H1 (cell line): ENCODE measurements around the gene ENAH. TPM values are rescaled to one million over a fixed set of nuclear protein-coding genes. Genes with fewer than 3 reads are reported as not detected.

Experiments
- CTCF ChIA-PET: fragments of 300-600 bp; sonication (Branson Sonifier 250); formaldehyde crosslinking; loops from one replicate; lab custom pipeline; 2021; ENCODE audit not compliant: partially characterized antibody; lab: Charles Lee
- POLR2A ChIA-PET: fragments of 300-600 bp; sonication (Branson Sonifier 250); formaldehyde crosslinking; loops from one replicate; lab custom pipeline; 2021; ENCODE audit warnings: inconsistent platforms; ENCODE audit not compliant: partially characterized antibody; lab: Charles Lee
- DNase-seq, 2 experiments: peaks; one replicate each; pipeline versions ENCODE4 v3.0.0 to v3.0.0-alpha.2; 2010 to 2022; ENCODE audit warnings: low spot score in 2 of 2, low read depth in 1 of 2, mixed read lengths in 1 of 2
- FAIRE-seq: peaks from 2 replicates; lab custom pipeline; 2011; peaks lifted over from hg19 to GRCh38; lab: Jason Lieb, UNC
- H2AFZ ChIP-seq: 2 replicates; pipeline ENCODE4 v1.8.1; 2012; ENCODE audit warnings: low read length, inconsistent platforms
- H2AK5ac ChIP-seq: 2 replicates; pipeline ENCODE4 v1.6.1; 2013; ENCODE audit warnings: low read depth, low read length
- H2BK120ac ChIP-seq: replicated peaks from 2 replicates; pipeline ENCODE3; 2013; ENCODE audit warnings: low read depth, low read length, inconsistent platforms
- H2BK12ac ChIP-seq: 2 replicates; pipeline ENCODE4 v1.6.1; 2013; ENCODE audit warnings: low read depth, low read length
- H2BK15ac ChIP-seq: 2 replicates; pipeline ENCODE4 v1.6.1; 2013; ENCODE audit warnings: low read length
- H2BK20ac ChIP-seq: 2 replicates; pipeline ENCODE4 v1.6.1; 2013; ENCODE audit warnings: low read length
- H2BK5ac ChIP-seq: 2 replicates; pipeline ENCODE4 v1.6.1; 2013; ENCODE audit warnings: low read depth, low read length
- H3K14ac ChIP-seq: 2 replicates; pipeline ENCODE4 v1.6.1; 2013; ENCODE audit warnings: inconsistent platforms; ENCODE audit not compliant: insufficient read length
- H3K18ac ChIP-seq: 2 replicates; pipeline ENCODE4 v1.6.1; 2013; ENCODE audit warnings: low read length; ENCODE audit errors: extremely low read depth
- H3K23ac ChIP-seq: 2 replicates; pipeline ENCODE4 v1.6.1; 2013; ENCODE audit warnings: inconsistent platforms; ENCODE audit not compliant: insufficient read length
- H3K23me2 ChIP-seq: 2 replicates; pipeline ENCODE4 v1.6.1; 2013; ENCODE audit warnings: low read depth, low read length
- H3K27ac ChIP-seq: 2 replicates; pipeline ENCODE4 v1.6.1; 2011; ENCODE audit warnings: low read depth, low read length, inconsistent platforms
- H3K27me3 ChIP-seq, 4 experiments: replicated peaks in 1 of 4; 1 replicate in 1 of 4; 2 replicates in 3 of 4; pipeline versions ENCODE4 v1.6.1 to v1.8.1; 2011 to 2013; ENCODE audit warnings: low read length in 3 of 4, mild to moderate bottlenecking in 3 of 4, inconsistent platforms in 2 of 4, mixed read lengths in 2 of 4, moderate library complexity in 1 of 4; ENCODE audit not compliant: control insufficient read depth in 3 of 4, insufficient read depth in 3 of 4; ENCODE audit errors: extremely low read depth in 1 of 4
- H3K36me3 ChIP-seq, 4 experiments: 2 replicates each; pipeline versions ENCODE4 v1.6.1 to v1.8.1; 2011 to 2013; ENCODE audit warnings: mild to moderate bottlenecking in 4 of 4, low read length in 3 of 4, moderate library complexity in 2 of 4, control low read depth in 1 of 4, inconsistent platforms in 1 of 4; ENCODE audit not compliant: insufficient read depth in 4 of 4, control insufficient read depth in 2 of 4
- H3K4ac ChIP-seq: replicated peaks from 2 replicates; pipeline ENCODE3; 2013; ENCODE audit warnings: low read length, low read depth, mixed read lengths, inconsistent platforms; ENCODE audit not compliant: insufficient read length
- H3K4me1 ChIP-seq, 4 experiments: replicated peaks in 1 of 4; 1 replicate in 1 of 4; 2 replicates in 3 of 4; pipeline versions ENCODE4 v1.6.1 to v1.8.1; 2011 to 2013; ENCODE audit warnings: low read length in 3 of 4, inconsistent platforms in 2 of 4, mixed read lengths in 1 of 4; ENCODE audit not compliant: insufficient read depth in 4 of 4, control insufficient read depth in 3 of 4
- H3K4me2 ChIP-seq, 2 experiments: 2 replicates each; pipeline versions ENCODE4 v1.6.1 to v1.8.1; 2011 to 2013; ENCODE audit warnings: low read depth in 2 of 2, low read length in 2 of 2, control low read depth in 1 of 2, inconsistent platforms in 1 of 2, mild to moderate bottlenecking in 1 of 2; ENCODE audit not compliant: insufficient read depth in 1 of 2
- H3K4me3 ChIP-seq, 4 experiments: fragments of 200-600, 300-600 bp in 1 of 4; sonication (generic), shearing (Covaris generic), sonication (Bioruptor Twin) in 1 of 4; 2 replicates each; pipeline versions ENCODE4 v1.5.1 to v1.8.1; 2011 to 2016; ENCODE audit warnings: low read length in 4 of 4, low read depth in 3 of 4, control low read depth in 2 of 4, inconsistent platforms in 2 of 4, mild to moderate bottlenecking in 2 of 4, mixed read lengths in 1 of 4, moderate library complexity in 1 of 4; ENCODE audit not compliant: insufficient read depth in 2 of 4; ENCODE audit errors: extremely low read depth in 1 of 4
- H3K56ac ChIP-seq: replicated peaks from 2 replicates; pipeline ENCODE3; 2013; ENCODE audit warnings: low read depth, mild to moderate bottlenecking, mixed read lengths, low read length, inconsistent platforms; ENCODE audit not compliant: insufficient read length
- H3K79me1 ChIP-seq: 2 replicates; pipeline ENCODE4 v1.6.1; 2013; ENCODE audit warnings: low read depth, low read length, control low read depth
- H3K79me2 ChIP-seq, 2 experiments: 2 replicates each; pipeline versions ENCODE4 v1.6.1 to v1.8.1; 2012 to 2013; ENCODE audit warnings: low read length in 2 of 2, mild to moderate bottlenecking in 2 of 2, inconsistent platforms in 1 of 2; ENCODE audit not compliant: insufficient read depth in 2 of 2, control insufficient read depth in 1 of 2
- H3K9ac ChIP-seq, 4 experiments: replicated peaks in 1 of 4; 1 replicate in 1 of 4; 2 replicates in 3 of 4; pipeline versions ENCODE4 v1.6.1 to v1.8.1; 2011 to 2013; ENCODE audit warnings: low read depth in 3 of 4, low read length in 3 of 4, control low read depth in 2 of 4, mild to moderate bottlenecking in 2 of 4, moderate library complexity in 2 of 4, inconsistent platforms in 1 of 4; ENCODE audit errors: extremely low read depth in 1 of 4
- H3K9me3 ChIP-seq, 2 experiments: 2 replicates each; pipeline versions ENCODE4 v1.6.1 to v1.8.1; 2012 to 2013; ENCODE audit warnings: mild to moderate bottlenecking in 2 of 2, moderate library complexity in 2 of 2, control low read depth in 1 of 2, inconsistent platforms in 1 of 2, low read depth in 1 of 2, low read length in 1 of 2, mixed read lengths in 1 of 2; ENCODE audit not compliant: insufficient read depth in 2 of 2
- H4K20me1 ChIP-seq, 2 experiments: replicated peaks in 1 of 2; 2 replicates each; pipeline versions ENCODE3 to v1.8.1; 2011 to 2013; ENCODE audit warnings: inconsistent platforms in 2 of 2, low read length in 2 of 2, mild to moderate bottlenecking in 1 of 2; ENCODE audit not compliant: insufficient read depth in 2 of 2, control insufficient read depth in 1 of 2
- H4K5ac ChIP-seq: 2 replicates; pipeline ENCODE4 v1.6.1; 2013; ENCODE audit warnings: low read length, low read depth, mixed read lengths, inconsistent platforms; ENCODE audit not compliant: insufficient read length
- H4K8ac ChIP-seq: 2 replicates; pipeline ENCODE4 v1.8.0; 2013; ENCODE audit warnings: mild to moderate bottlenecking, moderate library complexity, low read length, inconsistent platforms; ENCODE audit not compliant: insufficient read depth; ENCODE audit errors: extremely low read depth
- H4K91ac ChIP-seq: replicated peaks from 2 replicates; pipeline ENCODE3; 2013; ENCODE audit warnings: low read length, mixed read lengths, inconsistent platforms; ENCODE audit not compliant: insufficient read length
- ASH2L ChIP-seq: fragments of 200-600, 300-600 bp; sonication (generic); IDR thresholded peaks from one replicate; pipeline ENCODE4 v1.7.1; 2017; ENCODE audit warnings: low read length
- BACH1 ChIP-seq: IDR thresholded peaks from 2 replicates; pipeline ENCODE4 v1.6.1; 2012; ENCODE audit warnings: low read length, improper control_type of control experiment
- BCL11A ChIP-seq, 2 experiments: IDR thresholded peaks; one replicate each; pipeline ENCODE4 v1.6.1; 2011; ENCODE audit warnings: low read depth in 2 of 2, low read length in 2 of 2, mild to moderate bottlenecking in 2 of 2
- CEBPB ChIP-seq: IDR thresholded peaks from 2 replicates; pipeline ENCODE4 v1.6.1; 2012; ENCODE audit warnings: low read depth, low read length
- CHD2 ChIP-seq: IDR thresholded peaks from 2 replicates; pipeline ENCODE4 v1.6.1; 2012; ENCODE audit warnings: low read length, improper control_type of control experiment
- CREB1 ChIP-seq: IDR thresholded peaks from 2 replicates; pipeline ENCODE4 v1.6.1; 2012; ENCODE audit warnings: inconsistent platforms
- EGR1 ChIP-seq: IDR thresholded peaks from 2 replicates; pipeline ENCODE4 v1.6.1; 2011; ENCODE audit warnings: low read depth, low read length, borderline replicate concordance
- EZH2 ChIP-seq: fragments of 200-600 bp; sonication (generic); IDR thresholded peaks from 2 replicates; pipeline ENCODE4 v1.7.1; 2012; ENCODE audit warnings: low read depth, mild to moderate bottlenecking, moderate library complexity, low read length, inconsistent platforms; ENCODE audit not compliant: severe bottlenecking
- KDM4A ChIP-seq: IDR thresholded peaks from one replicate; pipeline ENCODE4 v1.7.1; 2012; ENCODE audit warnings: low read depth, mild to moderate bottlenecking, moderate library complexity, low read length, inconsistent platforms; ENCODE audit not compliant: severe bottlenecking
- PHF8 ChIP-seq: fragments of 200-600 bp; sonication (generic); conservative IDR thresholded peaks from 2 replicates; pipeline ENCODE4 v1.7.1; 2012; ENCODE audit warnings: low read depth, mild to moderate bottlenecking, inconsistent platforms, low read length, moderate library complexity
- SP1 ChIP-seq: IDR thresholded peaks from 2 replicates; pipeline ENCODE4 v1.6.1; 2011; ENCODE audit warnings: low read depth, low read length
- SRF ChIP-seq: IDR thresholded peaks from 2 replicates; pipeline ENCODE4 v1.6.1; 2011; ENCODE audit warnings: mild to moderate bottlenecking, low read depth, low read length, moderate library complexity
- SUZ12 ChIP-seq: fragments of 200-600 bp; sonication (generic); IDR thresholded peaks from 2 replicates; pipeline ENCODE4 v1.6.1; 2012; ENCODE audit warnings: mild to moderate bottlenecking, inconsistent platforms, low read length, moderate library complexity, mixed read lengths
- WGBS, 2 experiments: shearing (Covaris generic) in 1 of 2; methylation state at CpG; one replicate each; pipeline versions ENCODE4 v1.1.6 to v1.1.7; 2013 to 2015; ENCODE audit warnings: low lambda C conversion rate in 2 of 2, mixed read lengths in 2 of 2, inconsistent platforms in 1 of 2, low coverage in 1 of 2, missing lambda C conversion rate in 1 of 2; ENCODE audit not compliant: insufficient replicate concordance in 2 of 2, insufficient coverage in 1 of 2, insufficient read length in 1 of 2; ENCODE audit errors: extremely low coverage in 1 of 2, missing lambda C conversion rate in 1 of 2; 5-methylcytosine and 5-hydroxymethylcytosine counted together
- polyA plus RNA-seq, 7 experiments: library from polyadenylated mRNA; depleted of rRNA in 3 of 7; stranded (reverse) in 5 of 7; unstranded in 2 of 7; fragments of >200 nt in 5 of 7; fragments of 200-250 nt in 2 of 7; gene quantifications; 1 replicate in 5 of 7; 2 replicates in 1 of 7; 4 replicates in 1 of 7; pipeline versions ENCODE4 v1.2.1 to v1.2.3, GENCODE V29; 2011 to 2013; ENCODE audit warnings: missing spikeins in 2 of 7, mixed read lengths in 2 of 7
- total RNA-seq: library from RNA; stranded (reverse); fragmentation: NEBNext Ultra II Directional; extraction: Animal tissue kit (Norgen Biotek cat#: 25700); gene quantifications from 2 replicates; pipeline ENCODE4 v1.2.1, GENCODE V29; 2021
- TF ChIP-seq, protein P1 (sequence below): IDR thresholded peaks from 2 replicates; pipeline ENCODE4 v1.6.1; 2012; ENCODE audit warnings: low read length, inconsistent platforms

Gene ENAH
- total and polyA plus RNA-seq, 2 of the 8 experiments (the other 6 are each of a cell fraction or from before 2014, with no cell fraction given): 39.1 to 335 TPM

DNA sequence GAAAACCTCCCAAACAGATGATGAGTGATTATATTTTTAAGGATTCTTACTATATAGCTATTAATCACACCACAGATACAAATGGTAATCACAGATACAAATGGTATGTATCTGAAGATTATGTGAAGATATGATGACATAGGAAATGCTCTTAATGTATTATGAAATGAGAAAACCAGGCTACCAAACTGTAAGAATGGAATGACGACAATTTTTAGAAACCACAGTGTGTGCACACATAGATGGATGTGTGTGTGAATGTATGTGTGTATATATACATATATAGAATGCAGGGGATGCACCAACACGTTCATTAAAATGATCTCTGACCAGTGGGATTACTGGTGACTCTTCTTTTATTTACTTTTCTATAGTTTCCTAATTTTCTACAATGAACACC is 21.5 kb upstream of the ENAH start:
- ChIA-PET POLR2A (interaction anchor here (0.9 kb wide), 1 partner anchor 19 kb away, joined by 3 read pairs; no protein-coding TSS in a partner anchor), CTCF (interaction anchor here (0.8 to 1.7 kb wide), 5 partner anchors 20 to 200 kb away, joined by 3 to 6 read pairs (median 3); no protein-coding TSS in a partner anchor)
- no peaks in the 10 kb centered on the region for H3K36me3 ChIP-seq
- no peak overlapping the region for H3K9ac ChIP-seq
- no peak overlapping the region for H3K18ac ChIP-seq
- no peak overlapping the region for H3K4me3 ChIP-seq
- no peak overlapping the region for H4K91ac ChIP-seq
- H3K56ac ChIP-seq: no peak overlapping the region
- H2BK20ac ChIP-seq: no peak overlapping the region
- H3K4ac ChIP-seq: no peak overlapping the region
- 87% methylated on average over 2 of the region's 2 CpGs; no CpG with 5 or more reads in 1 of the 2 experiments for WGBS, 2 experiments
- no peak overlapping the region for H3K23ac ChIP-seq
- no peaks in the 10 kb centered on the region for H3K79me2 ChIP-seq
- no peak overlapping the region for H2AFZ ChIP-seq
- FAIRE-seq (no peak), DNase-seq (no peak)
- H3K14ac ChIP-seq: no peak overlapping the region
- H3K9me3 ChIP-seq: no peaks in the 10 kb centered on the region
- H3K23me2 ChIP-seq: no peaks in the 10 kb centered on the region; the same call in 1 of the 2 replicates
- peaks cover 0 to 5% (median 1%) of the 10 kb centered on the region in 4 experiments; a peak in 3 of 7 replicates for H3K27me3 ChIP-seq
- no peak overlapping the region for H4K8ac ChIP-seq
- no peak overlapping the region for H2BK15ac ChIP-seq
- no peaks in the 10 kb centered on the region for H4K20me1 ChIP-seq
- H3K27ac ChIP-seq: no peak overlapping the region
- H2BK12ac ChIP-seq: no peak overlapping the region
- peaks cover 0 to 7% (median under 1%) of the 10 kb centered on the region in 4 experiments; a peak in 2 of 7 replicates for H3K4me1 ChIP-seq
- H2BK5ac ChIP-seq: no peak overlapping the region
- no peak overlapping the region for H2AK5ac ChIP-seq
- H2BK120ac ChIP-seq: no peak overlapping the region
- no peak overlapping the region for H3K4me2 ChIP-seq
- H4K5ac ChIP-seq: no peak overlapping the region
- no peaks in the 10 kb centered on the region for H3K79me1 ChIP-seq
- no peak for TF ChIP-seq CREB1
- no peak for TF ChIP-seq EGR1
- no peak for TF ChIP-seq KDM4A
- TF ChIP-seq, protein P1, sequence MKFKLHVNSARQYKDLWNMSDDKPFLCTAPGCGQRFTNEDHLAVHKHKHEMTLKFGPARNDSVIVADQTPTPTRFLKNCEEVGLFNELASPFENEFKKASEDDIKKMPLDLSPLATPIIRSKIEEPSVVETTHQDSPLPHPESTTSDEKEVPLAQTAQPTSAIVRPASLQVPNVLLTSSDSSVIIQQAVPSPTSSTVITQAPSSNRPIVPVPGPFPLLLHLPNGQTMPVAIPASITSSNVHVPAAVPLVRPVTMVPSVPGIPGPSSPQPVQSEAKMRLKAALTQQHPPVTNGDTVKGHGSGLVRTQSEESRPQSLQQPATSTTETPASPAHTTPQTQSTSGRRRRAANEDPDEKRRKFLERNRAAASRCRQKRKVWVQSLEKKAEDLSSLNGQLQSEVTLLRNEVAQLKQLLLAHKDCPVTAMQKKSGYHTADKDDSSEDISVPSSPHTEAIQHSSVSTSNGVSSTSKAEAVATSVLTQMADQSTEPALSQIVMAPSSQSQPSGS: no peak
- no peak for TF ChIP-seq BCL11A (IDR thresholded peaks at IDR 0.05; ENCODE audit: low read depth in 2 of 2, low read length in 2 of 2)
- TF ChIP-seq SRF: no peak
- no peak for TF ChIP-seq PHF8
- TF ChIP-seq ASH2L: no peak
- TF ChIP-seq EZH2: no peak
- TF ChIP-seq SUZ12: no peak
- no peak for TF ChIP-seq SP1
- TF ChIP-seq BACH1: no peak
- TF ChIP-seq CHD2: no peak
- no peak for TF ChIP-seq CEBPB
